Stimulated activated CD8-positive, alpha-beta memory T cell treated with anti-CD3 and anti-CD28 coated beads, Interleukin-12 subunit alpha, Interleukin-12 subunit beta, amount 100 ng/mL, for 24 hours (primary cell): ENCODE measurements around the gene ETV1.
"Not testable (repeated sequence)": the region's sequence is repeated elsewhere in the genome, so short reads cannot be mapped to it uniquely, and the experiment has no call there.

Experiments used
- DNase-seq: peaks from one replicate; pipeline ENCODE4 v3.0.0-alpha.2; 2020; ENCODE audit errors: extremely low read depth

The ETV1 gene

DNA sequence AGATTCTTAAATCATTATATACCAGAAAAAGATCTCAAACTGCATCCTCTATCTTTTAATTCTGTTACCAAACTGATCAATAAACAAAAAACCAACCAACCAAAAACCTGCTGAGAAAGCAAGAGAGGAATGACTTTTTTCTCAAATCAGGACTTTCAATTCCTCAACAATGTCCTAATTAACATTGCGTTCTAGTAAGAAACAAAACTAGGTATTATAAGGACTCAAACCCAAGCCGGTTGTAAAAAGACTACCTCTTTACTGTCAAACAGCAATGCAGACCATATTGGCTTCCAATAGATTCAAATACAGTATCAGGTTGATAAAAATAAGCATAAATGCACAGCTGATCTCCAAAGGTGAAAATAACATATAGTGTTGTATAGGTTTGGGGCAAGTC is 57.3 kb downstream of the ETV1 start:
- DNase-seq = no peak

GRCh38 chr7:13921062-13921461 is 68.4 kb downstream of the ETV1 start:
- no peak for DNase-seq

DNA sequence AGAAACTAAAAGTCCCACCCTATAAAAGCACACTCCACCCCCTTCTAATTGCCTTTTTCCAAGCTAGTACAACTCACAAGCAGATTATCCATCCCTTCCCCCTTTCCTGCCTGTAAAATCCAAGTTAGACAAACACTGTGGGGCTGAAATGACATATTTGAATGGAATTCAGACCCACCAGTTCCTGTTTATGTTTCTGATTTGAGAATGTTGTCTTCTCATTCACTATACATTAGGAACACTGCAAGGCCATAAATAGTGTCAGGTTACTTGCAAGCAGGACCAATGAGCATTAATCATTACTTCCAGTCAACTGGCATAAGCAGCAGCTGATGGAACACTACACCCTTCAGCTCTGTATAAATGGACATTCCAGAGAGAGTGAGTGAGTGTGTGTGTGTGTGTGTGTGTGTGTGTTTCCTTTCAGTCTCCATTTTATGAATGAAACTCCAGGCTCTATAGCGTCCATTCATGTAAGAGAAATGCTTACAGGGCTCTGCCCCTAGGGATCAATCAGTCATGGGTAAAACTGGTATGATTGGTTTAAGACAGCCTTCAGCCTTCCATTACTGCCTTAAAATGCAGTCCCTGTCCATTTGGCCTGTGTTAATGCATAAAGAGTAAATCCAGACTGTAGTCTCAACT is 69.3 kb downstream of the ETV1 start:
- DNase-seq = no peak

GRCh38 chr7:13918333-13918732 is 71.1 kb downstream of the ETV1 start:
- not testable (repeated sequence) for DNase-seq

GRCh38 chr7:13917103-13917502 is 72.4 kb downstream of the ETV1 start:
- DNase-seq = not testable (repeated sequence)

DNA sequence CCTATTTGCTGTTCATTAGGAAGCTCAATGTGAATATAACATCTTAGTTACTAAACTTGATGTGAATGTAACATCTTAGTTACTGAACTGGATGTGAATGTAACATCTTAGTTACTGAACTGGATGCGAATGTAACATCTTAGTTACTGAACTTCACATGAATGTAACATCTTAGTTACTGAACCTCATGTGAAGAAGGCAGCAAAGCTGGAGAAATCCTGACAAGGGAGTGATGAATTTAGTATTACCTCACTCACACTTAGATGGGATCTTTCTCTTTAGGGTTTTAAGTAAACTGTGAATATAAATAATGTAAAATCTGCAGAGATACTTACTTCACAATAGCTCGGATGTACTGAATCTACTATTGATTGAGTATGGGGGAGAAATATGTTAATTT is 73.6 kb downstream of the ETV1 start:
- no peak for DNase-seq

GRCh38 chr7:13912715-13913278 is 76.7 kb downstream of the ETV1 start:
- no peak for DNase-seq

DNA sequence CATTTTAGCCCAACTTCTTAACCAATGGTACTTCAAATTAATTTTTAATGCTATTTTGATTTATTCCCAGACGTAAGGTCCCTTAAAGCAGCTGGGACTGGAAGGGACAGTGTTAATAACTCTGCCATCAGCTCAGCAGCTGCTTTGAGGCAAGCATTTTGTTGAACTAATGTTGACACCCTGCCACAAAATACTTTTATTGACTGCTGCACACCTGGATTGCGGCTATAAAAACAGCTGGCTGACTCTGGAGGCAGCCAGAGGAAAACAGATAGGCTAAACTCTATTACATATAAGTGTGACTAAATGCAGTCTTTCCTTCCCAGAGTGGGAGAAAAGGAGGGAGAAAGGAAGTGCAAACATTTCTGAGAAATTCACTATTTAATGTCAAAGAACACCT is 77.6 kb downstream of the ETV1 start:
- DNase-seq = no peak

- no peak for DNase-seq
Observed at GRCh38 chr7:13910805-13911551, 78.5 kb downstream of the ETV1 start.

GRCh38 chr7:13908667-13909397 is 80.6 kb downstream of the ETV1 start:
- no peak for DNase-seq

- no peak for DNase-seq
Observed at GRCh38 chr7:13907831-13908230, 81.6 kb downstream of the ETV1 start.

GRCh38 chr7:13904689-13905088 is 84.8 kb downstream of the ETV1 start:
- no peak for DNase-seq

GRCh38 chr7:13904007-13904406 is 85.5 kb downstream of the ETV1 start:
- DNase-seq = no peak

- no peak for DNase-seq
Observed at GRCh38 chr7:13901577-13901976, 87.9 kb downstream of the ETV1 start.

GRCh38 chr7:13898957-13899670 is 90.4 kb downstream of the ETV1 start:
- DNase-seq = no peak

GRCh38 chr7:13897819-13898218 is 91.6 kb downstream of the ETV1 start:
- no peak for DNase-seq

- DNase-seq = no peak
Observed at GRCh38 chr7:13894954-13895353, 94.5 kb downstream of the ETV1 start.

GRCh38 chr7:13894377-13894776 is 95.1 kb downstream of the ETV1 start:
- no peak for DNase-seq

- no peak for DNase-seq
Observed at GRCh38 chr7:13890793-13891192, 98.7 kb downstream of the ETV1 start.

DNA sequence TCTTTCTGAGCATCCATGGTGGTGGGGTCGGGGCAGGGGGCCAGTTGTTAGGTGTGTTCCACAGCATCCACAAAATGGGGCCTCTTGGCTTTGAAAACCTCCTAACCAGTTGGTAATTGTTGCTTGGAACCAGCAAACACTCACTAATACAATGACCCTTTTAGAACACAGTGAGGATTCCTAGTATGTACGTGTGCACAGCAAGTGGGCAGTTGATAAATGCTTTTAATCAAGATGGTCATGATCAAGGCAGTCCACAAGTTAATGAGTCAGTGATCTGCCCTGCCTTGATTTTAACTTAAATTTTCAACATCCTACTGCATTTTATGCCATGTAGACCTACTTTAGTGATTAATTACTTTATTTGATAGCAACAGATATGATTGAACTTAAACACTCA is 103.1 kb downstream of the ETV1 start:
- DNase-seq = no peak

GRCh38 chr7:13882051-13882450 is 107.4 kb downstream of the ETV1 start:
- no peak for DNase-seq

GRCh38 chr7:13880789-13881188 is 108.7 kb downstream of the ETV1 start:
- DNase-seq = no peak
